ENCODE measurements around the gene HDAC4.

DNA sequence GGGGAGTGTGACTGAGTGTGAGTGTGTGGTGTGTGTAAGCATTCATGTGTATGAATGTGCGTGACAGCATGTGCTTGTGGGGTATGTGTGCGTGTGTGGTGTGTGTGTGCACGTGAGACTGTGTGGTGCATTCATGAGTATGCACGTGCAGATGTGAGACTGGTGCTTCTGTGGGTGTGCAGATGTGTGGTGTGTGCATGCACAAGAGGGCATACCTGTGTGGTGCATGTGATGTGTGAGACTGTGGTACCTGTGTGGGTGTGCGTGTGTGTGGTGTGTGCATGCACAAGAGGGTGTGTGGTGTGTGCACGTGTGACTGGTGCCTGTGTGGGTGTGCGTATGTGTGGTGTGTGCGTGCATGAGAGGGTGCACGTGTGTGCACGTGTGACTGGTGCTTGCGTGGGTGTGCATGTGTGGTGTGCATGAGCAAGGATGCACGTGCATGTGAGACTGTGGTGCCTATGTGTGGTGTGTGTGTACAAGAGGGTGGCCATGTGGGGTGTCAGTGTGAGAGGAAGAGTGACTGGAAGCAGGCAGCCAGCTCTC is 339.6 kb downstream of the HDAC4 start:
- no peak for TF ChIP-seq FOS (IDR thresholded peaks at IDR 0.05; ENCODE audit: low read depth, low read length)
- TF ChIP-seq, protein P1, sequence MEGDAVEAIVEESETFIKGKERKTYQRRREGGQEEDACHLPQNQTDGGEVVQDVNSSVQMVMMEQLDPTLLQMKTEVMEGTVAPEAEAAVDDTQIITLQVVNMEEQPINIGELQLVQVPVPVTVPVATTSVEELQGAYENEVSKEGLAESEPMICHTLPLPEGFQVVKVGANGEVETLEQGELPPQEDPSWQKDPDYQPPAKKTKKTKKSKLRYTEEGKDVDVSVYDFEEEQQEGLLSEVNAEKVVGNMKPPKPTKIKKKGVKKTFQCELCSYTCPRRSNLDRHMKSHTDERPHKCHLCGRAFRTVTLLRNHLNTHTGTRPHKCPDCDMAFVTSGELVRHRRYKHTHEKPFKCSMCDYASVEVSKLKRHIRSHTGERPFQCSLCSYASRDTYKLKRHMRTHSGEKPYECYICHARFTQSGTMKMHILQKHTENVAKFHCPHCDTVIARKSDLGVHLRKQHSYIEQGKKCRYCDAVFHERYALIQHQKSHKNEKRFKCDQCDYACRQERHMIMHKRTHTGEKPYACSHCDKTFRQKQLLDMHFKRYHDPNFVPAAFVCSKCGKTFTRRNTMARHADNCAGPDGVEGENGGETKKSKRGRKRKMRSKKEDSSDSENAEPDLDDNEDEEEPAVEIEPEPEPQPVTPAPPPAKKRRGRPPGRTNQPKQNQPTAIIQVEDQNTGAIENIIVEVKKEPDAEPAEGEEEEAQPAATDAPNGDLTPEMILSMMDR (conservative IDR thresholded peaks at IDR 0.05; ENCODE audit: low read depth, low read length) = no peak
- no peak for TF ChIP-seq RFX5 (IDR thresholded peaks at IDR 0.05; ENCODE audit: low read depth, low read length)
- TF ChIP-seq CEBPB (IDR thresholded peaks at IDR 0.05; ENCODE audit: low read depth, low read length) = no peak
- TF ChIP-seq, protein P2, sequence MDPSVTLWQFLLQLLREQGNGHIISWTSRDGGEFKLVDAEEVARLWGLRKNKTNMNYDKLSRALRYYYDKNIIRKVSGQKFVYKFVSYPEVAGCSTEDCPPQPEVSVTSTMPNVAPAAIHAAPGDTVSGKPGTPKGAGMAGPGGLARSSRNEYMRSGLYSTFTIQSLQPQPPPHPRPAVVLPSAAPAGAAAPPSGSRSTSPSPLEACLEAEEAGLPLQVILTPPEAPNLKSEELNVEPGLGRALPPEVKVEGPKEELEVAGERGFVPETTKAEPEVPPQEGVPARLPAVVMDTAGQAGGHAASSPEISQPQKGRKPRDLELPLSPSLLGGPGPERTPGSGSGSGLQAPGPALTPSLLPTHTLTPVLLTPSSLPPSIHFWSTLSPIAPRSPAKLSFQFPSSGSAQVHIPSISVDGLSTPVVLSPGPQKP (IDR thresholded peaks at IDR 0.05; ENCODE audit: borderline replicate concordance, low read depth, low read length) = no peak
- TF ChIP-seq POLR2A (IDR thresholded peaks at IDR 0.05; ENCODE audit: low read depth, low read length) = no peak
- TF ChIP-seq CHD1 (IDR thresholded peaks at IDR 0.05; ENCODE audit: low read depth, low read length) = no peak
- no peak for TF ChIP-seq NFE2L2 (IDR thresholded peaks at IDR 0.05; ENCODE audit: low read depth, low read length)
- no peak for TF ChIP-seq RAD21 (IDR thresholded peaks at IDR 0.05; ENCODE audit: low read length)
- TF ChIP-seq SMC3 (IDR thresholded peaks at IDR 0.05; ENCODE audit: low read depth, low read length) = no peak
- TF ChIP-seq RCOR1 (IDR thresholded peaks at IDR 0.05; ENCODE audit: insufficient replicate concordance, low read length) = no peak

Measured in IMR-90 (cell line).